HPDE6-E6E7 (cell line): ENCODE results near the gene ATRNL1.

ENCODE experiments used
- DNase-seq: peaks from one replicate; pipeline ENCODE4 v3.0.0; 2011; ENCODE audit warnings: missing footprints; ENCODE audit errors: extremely low spot score

The ATRNL1 gene

GRCh38 chr10:115093286-115093775 is at the start of gene ATRNL1:
Gene ATRNL1, plus strand, starts transcription at chr10:115093365. Its CDS starts 386 bp downstream, at chr10:115093751.
- DNase-seq, result peak; percentile 3

GRCh38 chr10:115043719-115044118 is 49.4 kb upstream of the ATRNL1 start:
- no peak for DNase-seq

GRCh38 chr10:115044891-115045290 is 48.3 kb upstream of the ATRNL1 start:
- no peak for DNase-seq

- DNase-seq, result no peak
These were observed 47.7 kb upstream of the ATRNL1 start for GRCh38 chr10:115045499-115045898.

GRCh38 chr10:115046686-115047236 is 46.4 kb upstream of the ATRNL1 start:
- DNase-seq, result no peak

GRCh38 chr10:115047705-115048104 is 45.5 kb upstream of the ATRNL1 start:
- no peak for DNase-seq

- no peak for DNase-seq
These were observed 43.8 kb upstream of the ATRNL1 start for GRCh38 chr10:115049318-115049717.

GRCh38 chr10:115049960-115050359 is 43.2 kb upstream of the ATRNL1 start:
- DNase-seq, result no peak

- no peak for DNase-seq
These were observed 42.7 kb upstream of the ATRNL1 start for GRCh38 chr10:115050375-115051010.

- no peak for DNase-seq
These were observed 41.9 kb upstream of the ATRNL1 start for GRCh38 chr10:115051216-115051615.

- DNase-seq, result no peak
These were observed 40.9 kb upstream of the ATRNL1 start for GRCh38 chr10:115052226-115052625.

GRCh38 chr10:115052728-115053127 is 40.4 kb upstream of the ATRNL1 start:
- no peak for DNase-seq

- no peak for DNase-seq
These were observed 37.0 kb upstream of the ATRNL1 start for GRCh38 chr10:115056186-115056585.

GRCh38 chr10:115059301-115059898 is 33.8 kb upstream of the ATRNL1 start:
- DNase-seq, result no peak

- DNase-seq, result no peak
These were observed 29.2 kb upstream of the ATRNL1 start for GRCh38 chr10:115063701-115064658.

GRCh38 chr10:115065801-115066200 is 27.4 kb upstream of the ATRNL1 start:
- DNase-seq, result no peak

GRCh38 chr10:115066528-115066927 is 26.6 kb upstream of the ATRNL1 start:
- no peak for DNase-seq

- DNase-seq, result no peak
These were observed 19.4 kb upstream of the ATRNL1 start for GRCh38 chr10:115073796-115074195.

- DNase-seq, result no peak
These were observed 10.7 kb upstream of the ATRNL1 start for GRCh38 chr10:115082506-115082905.

GRCh38 chr10:115084277-115084850 is 8.8 kb upstream of the ATRNL1 start:
- DNase-seq, result no peak

- DNase-seq, result no peak
These were observed 2.0 kb upstream of the ATRNL1 start for GRCh38 chr10:115091161-115091560.

- DNase-seq, result no peak
These were observed 959 bp upstream of the ATRNL1 start for GRCh38 chr10:115092258-115092554.
